NCI-H2196 treated with DMSO at 0.1 percent for 48 hours (cell line): ENCODE measurements around the gene CAPN5.
"Not testable (repeated sequence)": the region's sequence is repeated elsewhere in the genome, so short reads cannot be mapped to it uniquely, and the experiment has no call there.

ENCODE experiments used
- DNase-seq: peaks from one replicate; lab custom pipeline; 2025; ENCODE audit not compliant: unreplicated experiment; lab: John Stamatoyannopoulos, UW

The CAPN5 gene

DNA sequence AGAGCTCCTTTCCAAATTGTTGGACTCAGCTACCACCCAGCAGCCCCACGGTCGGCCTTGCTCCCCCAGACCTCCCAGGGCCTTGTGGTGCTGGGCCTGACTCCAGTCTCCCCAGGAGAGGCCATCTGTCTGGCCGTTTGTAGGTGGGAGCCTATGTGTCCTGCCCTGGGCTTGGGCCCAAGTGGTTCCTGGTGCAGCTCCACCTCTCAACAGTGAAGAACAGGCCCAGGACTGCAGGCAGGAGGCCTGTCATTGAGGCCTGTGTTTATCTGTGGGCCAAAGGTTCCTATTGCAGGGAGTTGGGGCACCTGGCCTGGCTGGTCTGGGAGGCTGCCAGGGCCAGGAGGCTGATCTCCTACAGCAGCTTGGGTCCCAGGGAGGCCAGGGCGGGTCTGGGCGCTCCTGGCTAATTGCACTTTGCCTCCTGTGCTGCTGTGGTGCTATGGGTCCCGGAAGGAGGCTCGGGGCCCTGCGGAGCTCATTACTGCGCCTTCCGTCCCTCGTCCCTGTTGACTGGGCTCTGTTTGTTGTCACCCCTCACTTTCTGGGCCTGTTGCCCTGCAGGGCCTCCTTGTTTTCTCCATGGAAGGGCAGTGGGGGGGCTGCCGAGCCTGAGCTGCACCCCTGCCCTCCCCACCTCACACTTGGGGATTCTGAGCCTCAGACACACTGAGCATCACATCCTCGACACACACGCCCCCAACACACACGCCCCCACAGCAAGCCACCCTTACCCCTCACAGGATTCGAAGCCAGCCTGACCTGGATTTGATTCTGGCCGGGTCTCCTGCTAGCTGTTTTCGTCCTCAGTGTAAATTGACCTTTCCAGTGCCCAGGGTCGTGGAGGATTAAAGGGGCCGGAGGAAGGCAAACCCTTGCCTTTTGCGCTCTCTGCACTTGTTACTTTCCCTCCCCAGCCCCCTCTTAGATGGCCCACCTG lies 29.1 kb downstream of the CAPN5 start:
- no peak for DNase-seq

DNA sequence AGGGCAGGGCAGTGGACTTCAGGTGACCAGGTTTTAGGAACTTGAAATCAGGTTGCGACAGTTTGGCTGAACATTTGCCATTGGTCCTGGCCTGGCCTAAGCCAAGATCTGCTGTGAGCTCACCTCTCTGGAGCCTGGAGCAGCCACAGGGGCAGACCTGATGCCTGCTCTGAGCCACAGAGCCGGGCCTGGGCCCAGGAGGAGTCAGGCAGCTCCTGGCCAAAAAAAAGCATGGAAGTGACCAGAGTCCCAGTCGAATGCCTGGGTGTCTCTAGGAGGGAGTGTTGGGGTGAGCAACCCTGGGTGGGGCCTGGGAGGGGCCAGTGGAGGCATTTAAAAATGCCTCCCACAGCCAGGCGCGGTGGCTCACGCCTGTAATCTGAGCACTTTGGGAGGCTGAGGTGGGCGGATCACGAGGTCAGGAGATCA lies 29.8 kb downstream of the CAPN5 start:
- no peak for DNase-seq

DNA sequence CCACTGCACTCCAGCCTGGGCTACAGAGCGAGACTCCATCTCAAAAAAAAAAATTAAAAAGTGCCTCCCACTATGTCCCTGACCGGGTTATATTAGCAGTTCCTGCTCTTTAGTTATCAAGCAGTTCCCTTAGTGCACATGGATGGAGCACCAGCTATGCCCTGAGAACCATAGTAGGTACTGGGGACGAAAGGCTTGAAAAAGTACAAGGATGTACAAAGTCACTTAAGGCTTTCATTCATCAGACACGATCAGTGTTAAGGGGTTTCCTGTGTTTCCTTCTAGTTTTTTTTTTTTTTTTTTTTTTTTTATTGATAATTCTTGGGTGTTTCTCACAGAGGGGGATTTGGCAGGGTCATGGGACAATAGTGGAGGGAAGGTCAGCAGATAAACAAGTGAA lies 30.4 kb downstream of the CAPN5 start:
- DNase-seq = not testable (repeated sequence)

DNA sequence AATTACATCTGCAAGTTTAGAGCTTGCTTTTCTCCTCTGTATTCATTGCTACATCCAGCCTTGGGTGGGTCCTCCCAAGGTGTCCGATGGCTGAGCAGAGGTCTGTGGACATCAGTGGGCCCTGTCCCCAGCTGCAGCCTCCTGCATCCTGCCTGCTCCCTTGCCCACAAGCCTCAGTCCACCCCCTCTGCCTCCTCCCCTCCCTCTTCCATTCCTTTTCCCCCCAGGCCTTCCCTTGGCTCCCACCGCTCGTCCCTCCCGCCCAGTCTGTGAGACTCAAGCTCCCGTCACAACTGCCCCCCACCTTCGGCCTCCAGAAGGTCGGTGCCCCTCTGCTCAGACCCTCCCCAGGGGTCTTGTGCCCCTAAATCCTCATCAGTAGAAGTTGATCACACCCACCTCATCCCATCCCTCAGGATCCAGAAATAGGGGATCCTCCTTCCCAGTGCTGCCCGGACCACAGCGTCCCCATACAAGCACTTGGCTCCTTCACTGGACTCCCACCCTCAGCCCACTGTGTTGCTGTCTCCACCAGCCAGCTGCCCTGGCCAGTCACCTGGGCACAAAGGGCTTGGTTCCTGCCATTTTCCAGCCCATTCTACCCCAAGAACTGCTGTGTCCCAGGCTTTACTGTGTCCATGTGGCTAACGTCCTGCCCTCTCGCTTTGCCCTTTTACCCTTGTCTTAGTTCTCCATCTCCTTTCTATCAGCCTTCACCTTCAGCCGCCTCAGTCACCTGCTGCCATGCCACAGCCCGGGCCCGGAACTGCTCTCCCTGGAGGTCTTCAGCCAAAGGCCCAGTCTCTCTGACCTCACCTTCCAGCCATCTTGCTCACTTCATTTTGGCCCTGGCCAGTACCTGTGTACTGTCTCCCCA lies 33.6 kb downstream of the CAPN5 start:
- DNase-seq = no peak

DNA sequence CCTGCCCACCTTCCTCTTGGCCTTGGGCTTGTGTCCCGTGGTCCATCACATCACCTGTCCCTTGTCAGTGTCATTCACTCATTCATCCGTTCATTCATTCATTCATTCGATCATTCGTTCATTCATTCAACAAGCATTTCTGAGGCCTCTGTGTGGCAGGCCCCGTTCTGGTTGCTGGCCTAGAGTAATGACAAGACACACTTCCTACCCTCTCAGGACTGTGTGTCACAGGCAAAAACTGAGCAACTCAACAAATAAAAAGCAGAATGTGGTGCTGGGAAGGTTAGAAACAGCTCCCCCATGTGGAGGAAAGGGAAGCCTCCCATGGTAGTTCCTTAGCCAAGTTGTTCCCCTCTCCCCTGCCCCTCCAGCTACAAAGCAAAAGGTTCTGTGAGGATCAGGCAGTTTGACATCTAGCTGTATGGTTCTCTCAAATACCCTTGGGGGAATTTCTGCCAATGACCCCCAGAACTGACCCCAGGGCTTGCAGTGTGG lies 34.3 kb downstream of the CAPN5 start:
- no peak for DNase-seq

DNA sequence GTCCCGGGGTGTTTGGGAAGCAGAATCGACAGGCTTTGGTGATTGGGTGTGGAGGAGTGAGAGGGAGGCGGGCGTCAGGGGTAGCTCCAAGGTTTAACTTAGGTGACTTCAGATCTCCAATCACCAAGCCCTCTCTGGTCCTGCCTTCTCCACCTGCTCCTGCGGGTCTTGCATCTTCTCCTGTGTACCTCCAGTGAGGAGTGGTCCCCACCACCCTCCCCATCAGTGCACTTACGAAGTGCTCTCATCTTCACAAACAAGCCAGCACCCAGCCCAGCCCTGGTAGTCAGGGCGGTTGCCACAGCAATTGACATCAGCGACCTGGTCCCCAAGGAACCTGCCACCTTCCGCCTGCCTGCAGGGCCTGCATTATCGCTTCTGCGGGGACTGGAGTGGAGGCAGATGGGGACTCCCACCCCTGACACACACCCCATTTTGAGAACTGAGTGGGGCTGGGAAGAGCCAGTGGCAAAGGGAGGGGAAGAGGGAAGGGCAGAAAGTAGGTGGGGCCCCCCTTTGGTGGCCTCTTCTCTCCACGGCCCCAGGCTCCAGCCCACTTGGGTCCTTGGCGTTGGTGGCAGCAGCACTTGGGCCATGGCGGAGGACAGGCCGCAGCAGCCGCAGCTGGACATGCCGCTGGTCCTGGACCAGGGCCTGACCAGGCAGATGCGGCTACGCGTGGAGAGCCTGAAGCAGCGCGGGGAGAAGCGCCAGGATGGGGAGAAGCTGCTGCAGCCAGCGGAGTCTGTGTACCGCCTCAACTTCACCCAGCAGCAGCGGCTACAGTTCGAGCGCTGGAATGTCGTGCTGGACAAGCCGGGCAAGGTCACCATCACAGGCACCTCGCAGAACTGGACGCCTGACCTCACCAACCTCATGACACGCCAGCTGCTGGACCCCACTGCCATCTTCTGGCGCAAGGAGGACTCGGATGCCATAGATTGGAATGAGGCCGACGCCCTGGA lies 35.8 kb downstream of the CAPN5 start, which contains the start of gene OMP:
TSS of gene OMP (plus strand) at position 595 of the 965 bp plus-strand sequence. CDS start at position 595, 0 bp downstream.
- no peak for DNase-seq

DNA sequence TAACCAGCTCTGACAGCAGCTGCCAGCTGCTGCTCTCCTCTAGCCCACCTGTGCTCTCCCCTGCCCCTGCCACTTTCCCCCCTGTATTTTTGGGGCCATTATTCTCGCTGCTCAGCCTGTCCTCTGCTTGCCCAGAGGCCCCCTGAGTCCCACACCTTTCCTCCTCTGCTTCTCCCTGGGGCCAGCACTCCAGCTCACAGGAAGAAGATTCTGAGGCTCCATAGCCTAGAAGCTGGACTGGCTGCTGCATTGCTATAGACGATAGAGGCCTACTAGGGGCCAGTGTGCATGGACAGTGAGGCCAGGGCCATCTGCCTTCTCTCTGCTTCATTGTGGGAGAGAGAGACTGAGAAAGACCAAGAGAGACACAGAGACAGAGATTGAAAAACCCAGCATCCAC lies 36.5 kb downstream of the CAPN5 start:
- DNase-seq = no peak

DNA sequence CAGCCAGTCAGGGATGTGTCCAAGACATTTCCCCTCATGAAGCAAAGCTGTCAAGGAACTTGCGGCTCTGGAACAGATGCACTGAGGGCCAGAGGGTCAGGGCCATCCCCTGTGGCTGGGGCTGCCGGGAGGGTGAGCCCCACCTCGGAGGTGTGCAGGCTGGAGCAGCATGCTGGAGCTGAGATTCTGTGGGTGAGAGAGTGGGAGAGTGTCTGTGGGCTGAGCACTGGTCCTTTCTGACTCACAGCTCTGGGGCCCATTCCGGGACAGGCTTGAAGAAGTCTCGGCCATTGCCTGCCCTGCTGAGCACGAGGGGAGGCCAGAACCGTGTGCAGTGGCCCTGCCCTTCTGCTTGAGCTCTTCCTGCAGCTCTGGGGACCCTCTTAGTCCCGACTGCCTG lies 38.0 kb downstream of the CAPN5 start:
- DNase-seq = no peak

DNA sequence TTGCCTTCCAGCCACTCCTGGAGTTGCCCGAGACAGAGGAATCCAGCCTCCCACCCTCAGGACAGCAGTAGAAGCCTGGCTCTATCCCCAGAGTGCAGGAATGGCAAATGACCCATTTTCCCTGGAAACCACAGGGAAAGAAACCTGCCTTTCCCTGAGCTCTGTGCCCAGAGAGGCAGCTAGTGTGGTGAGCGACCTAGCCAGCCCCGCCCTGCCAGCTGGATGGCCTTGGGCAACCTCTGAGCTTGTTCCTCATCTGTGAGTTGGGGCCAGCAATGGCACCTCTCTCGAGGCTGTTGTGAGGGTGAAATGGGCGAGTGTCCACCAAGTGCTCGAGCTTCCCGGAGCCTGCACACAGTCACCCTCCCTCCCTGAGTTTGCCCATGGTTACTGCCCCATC lies 39.5 kb downstream of the CAPN5 start:
- no peak for DNase-seq

DNA sequence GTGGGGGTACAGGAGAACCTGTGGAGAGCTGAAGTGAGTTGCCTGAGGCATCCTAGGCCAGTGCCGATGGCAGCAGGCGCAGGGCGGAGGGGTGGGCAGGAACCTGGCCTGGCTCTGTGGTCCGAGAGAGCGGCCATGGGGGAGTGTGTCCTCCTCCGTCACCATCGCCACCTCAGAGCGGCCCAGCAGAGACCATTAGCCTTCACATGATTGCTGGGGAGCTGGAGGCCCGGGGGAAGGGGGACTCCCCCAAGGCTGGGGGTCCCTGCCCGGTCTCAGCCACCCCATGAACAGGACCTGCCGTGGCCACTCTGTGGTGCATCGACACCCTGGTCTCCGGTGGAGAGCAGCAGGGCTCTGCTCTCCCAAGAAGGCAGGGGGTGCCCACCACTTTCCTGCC lies 40.0 kb downstream of the CAPN5 start:
- DNase-seq = no peak

DNA sequence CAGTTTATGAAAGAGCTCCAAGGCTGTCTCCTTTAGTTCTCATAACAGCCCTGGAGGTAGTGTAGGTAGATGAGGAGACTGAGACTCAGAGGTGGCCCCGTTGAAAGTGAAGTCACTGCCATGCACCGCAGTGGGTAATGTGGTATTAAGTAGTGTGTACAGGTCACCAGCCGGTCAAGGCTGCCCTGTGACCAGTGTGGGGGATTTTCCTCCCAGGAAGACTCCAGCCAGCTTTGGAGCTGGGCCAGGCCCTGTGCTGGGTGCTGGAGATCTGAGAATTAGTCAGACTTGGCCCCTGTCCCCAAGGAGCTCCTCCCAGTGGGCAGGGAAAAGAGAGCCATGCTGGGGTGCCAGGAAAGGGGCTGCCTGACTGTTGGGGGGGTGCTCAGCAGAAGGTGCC lies 41.2 kb downstream of the CAPN5 start:
- DNase-seq = peak; percentile 41

DNA sequence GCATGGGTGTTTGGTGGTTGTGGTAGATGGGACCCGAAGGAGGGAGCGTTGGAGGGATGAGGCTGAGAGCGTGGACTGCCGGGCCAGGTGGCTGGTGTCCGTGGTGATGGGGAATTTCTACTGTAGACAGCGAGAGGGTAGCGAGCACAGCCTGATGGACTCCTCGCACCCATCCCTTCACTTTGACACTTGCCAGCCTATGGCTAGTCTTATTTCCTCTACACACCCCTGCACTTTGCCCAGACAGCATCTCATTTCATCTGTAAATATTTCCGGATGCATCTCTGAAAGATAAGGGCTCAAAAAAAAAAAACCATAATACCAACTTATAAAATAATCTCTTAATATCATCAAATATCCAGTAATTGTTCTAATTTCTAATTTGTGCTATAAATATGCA lies 41.7 kb downstream of the CAPN5 start:
- DNase-seq = no peak

DNA sequence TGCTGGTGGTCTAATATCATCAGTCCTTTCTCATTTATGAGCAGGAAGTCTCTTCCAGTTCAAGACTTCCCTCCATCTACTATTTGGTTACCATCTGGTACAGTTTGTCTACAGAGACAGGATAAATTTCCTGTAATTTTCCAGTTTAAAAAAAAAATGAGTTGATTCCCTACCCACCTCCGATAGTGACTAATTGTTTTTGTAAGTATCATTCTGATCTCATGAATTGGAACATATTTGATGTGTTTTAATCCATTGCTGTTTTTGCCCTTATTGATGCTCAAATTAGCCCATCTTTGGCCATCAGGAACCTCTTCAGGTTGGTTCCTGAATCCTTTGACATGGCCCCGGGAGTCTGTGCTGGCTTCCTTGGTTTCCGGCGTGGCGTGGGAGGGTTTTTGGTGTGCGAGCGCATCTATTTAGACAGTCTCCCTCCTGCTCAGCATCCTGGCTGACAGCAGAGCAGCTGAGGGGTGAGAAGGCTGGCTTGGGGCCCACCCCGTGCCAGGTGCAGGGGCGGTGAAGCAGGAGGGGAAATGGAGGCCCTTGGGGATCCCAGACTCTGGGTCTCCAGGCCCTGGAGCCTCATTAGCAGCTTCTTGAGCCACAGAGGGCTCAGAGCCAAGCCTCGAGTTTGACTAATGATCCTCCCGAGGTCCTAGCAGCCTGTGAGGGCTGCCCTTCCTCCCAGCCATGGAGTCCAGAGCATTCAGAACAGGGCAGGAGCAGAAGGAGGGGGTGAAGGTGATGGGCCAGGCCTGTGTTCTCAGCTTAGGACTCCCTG lies 42.7 kb downstream of the CAPN5 start:
- DNase-seq = no peak

DNA sequence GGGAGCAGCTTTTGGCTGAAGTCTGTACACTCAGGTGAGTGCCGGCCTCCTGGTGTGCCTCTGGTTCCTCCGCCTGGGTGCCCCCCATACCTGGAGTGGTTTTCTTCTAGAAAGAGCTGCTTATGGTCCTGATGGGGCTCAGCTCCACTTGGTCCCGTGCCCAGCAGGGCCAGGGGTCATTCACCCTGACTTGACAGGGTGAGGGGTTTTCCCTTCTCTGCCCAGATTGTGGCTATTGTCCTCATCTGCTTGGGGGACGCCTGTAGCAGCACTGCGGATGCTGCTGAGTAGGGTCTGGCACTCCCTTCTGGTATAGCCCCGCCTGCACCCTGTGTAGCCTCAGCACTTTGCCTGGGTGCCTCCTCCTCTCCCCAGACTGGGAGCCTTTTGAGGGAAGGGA lies 44.1 kb downstream of the CAPN5 start:
- DNase-seq = no peak

DNA sequence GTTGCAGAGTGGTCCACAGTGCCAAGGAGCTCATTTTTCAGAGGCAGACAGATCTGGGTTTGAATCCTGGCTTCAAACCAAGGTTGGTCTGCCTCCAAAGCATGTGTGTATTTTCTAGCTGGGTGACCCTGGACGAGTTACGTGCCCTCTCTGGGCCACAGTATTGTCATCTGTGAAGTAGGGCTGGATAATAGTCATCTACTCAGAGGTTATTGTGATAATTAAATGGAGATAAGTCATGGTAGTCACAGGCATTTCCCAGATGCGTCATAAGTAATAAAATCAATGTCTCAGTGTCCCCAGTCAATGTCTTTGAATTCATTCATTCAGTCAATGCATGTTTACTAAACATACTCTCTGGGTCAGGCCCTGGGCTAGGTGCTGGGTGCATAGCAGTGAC lies 44.5 kb downstream of the CAPN5 start:
- no peak for DNase-seq

DNA sequence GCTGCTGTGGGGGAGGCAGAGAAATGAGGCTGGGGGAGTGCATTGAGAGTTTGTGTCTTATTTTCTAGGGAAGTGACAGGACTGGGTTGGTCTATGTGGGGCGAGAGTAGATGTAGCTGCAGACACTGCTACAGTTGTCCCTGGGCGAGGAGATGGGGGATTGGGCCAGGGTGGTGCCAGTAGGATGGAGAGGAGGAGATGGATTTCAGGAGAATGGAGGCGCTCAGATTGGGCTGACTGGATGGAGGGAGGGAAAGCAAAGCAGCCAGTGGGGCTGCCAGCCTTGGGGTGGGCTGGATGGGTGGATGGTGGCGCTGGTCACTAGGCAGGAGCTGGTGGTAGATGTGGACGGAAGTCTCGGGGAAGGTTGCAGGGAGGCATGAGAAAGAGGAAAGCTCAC lies 45.2 kb downstream of the CAPN5 start:
- no peak for DNase-seq

DNA sequence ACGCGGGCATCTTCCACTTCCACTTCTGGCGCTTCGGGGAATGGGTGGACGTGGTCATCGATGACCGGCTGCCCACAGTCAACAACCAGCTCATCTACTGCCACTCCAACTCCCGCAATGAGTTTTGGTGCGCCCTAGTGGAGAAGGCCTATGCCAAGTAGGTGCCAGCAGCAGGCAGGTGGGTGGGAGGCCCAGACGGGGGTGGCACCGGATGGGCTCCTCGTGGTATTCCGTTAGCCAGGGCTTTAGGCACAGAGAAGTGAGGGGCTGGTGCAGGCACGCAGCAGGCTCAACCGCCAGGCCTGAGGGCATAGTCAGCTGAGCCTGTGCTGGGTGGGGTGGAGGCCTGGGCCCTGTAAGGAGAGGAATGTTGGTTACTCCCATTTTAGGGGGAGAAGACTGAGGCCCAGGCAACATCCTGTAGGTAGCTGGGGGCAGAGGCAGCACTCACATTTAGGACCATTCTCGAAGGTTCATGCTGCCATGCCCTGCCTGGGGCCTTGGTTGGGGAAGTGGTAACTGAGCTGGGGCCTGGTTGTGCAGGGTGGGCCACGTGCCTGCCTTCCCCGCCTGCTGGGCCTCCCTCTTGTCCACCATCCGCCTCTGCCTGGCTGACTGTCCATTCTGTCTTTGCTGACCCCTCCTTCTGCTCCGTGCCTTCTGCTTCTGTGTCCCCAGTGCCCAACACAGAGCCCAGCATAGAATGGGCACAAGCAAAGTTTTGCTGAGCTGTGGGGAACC lies 46.0 kb downstream of the CAPN5 start:
- no peak for DNase-seq

DNA sequence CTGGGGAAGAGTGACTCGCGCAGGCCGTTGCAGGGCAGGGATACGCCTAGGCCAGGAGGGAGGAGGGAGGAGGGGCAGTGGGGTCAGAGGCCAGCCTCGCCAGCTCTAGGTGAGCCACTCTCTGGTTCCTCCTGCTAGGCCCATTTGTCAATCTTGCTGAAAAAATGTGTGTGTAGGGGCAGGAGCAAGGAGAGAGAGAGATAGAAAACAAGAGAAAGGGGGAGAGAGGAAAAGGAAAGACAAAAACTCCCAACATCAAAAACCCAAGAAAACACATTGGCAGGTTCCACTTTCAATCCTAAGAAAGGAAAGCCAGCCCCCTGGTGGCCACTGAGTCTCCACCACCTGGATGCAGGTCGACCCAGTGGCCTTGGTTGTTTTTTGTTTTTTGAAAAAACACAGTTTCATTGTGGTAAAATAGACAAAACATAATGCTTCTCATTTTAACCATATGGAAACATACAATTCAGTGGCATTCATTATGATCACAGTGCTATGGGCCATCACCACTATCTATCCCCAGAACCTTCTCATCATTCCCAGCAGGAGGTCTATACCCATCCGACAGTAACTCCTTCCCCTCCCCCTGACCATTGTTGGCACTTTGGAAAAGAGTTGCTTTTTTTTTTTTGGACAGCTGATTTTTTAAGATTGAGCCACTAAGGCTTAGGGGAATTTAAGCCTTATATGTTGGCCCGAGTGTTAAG lies 46.8 kb downstream of the CAPN5 start:
- no peak for DNase-seq

DNA sequence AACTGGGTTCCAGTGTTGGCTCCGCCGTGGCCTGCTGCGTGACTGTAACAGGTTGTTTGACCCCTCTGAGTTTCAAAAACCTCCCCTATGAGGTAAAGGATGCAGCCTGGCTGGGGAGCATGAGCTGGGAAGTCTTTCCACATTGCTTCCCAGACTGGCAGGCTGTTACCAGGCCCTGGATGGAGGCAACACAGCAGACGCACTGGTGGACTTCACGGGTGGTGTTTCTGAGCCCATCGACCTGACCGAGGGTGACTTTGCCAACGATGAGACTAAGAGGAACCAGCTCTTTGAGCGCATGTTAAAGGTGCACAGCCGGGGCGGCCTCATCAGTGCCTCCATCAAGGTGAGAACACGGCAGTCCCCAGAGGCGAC lies 47.3 kb downstream of the CAPN5 start:
- DNase-seq = no peak
